Measurements from ENCODE around the gene GPR78. TPM values are rescaled to one million over a fixed set of nuclear protein-coding genes. Genes with fewer than 3 reads are reported as not detected.

Gene GPR78
- 0.05 TPM in 1 of 3 replicates, not detected in the others for polyA plus RNA-seq
- polyA plus RNA-seq (2011; ENCODE audit: low read depth), result not detected
- polyA plus RNA-seq (2011; cell fraction: cytosol; rRNA removed), result not detected in 2 replicates
- polyA plus RNA-seq (2011; cell fraction: nucleus; rRNA removed), result 0.17 and 0.20 TPM in 2 replicates
- 0.25 TPM in 1 of 2 replicates, not detected in the other for polyA plus RNA-seq (2012; ENCODE audit: low replicate concordance)
- 0.20 TPM in 1 of 3 replicates, not detected in the others for polyA minus RNA-seq
- polyA minus RNA-seq (2011; cell fraction: cytosol; rRNA and poly(A)+ RNA removed), result not detected
- polyA minus RNA-seq (2011; cell fraction: nucleus; rRNA and poly(A)+ RNA removed), result 0.31 and 1.4 TPM in 2 replicates

GRCh38 chr4:8580321-8581093, at the start of gene GPR78:
Gene GPR78 (plus strand): TSS chr4:8580392. CDS start chr4:8580983, 591 bp downstream.
- Histone ChIP-seq H3K9ac (ENCODE audit: control insufficient read depth, extremely low read depth, insufficient read depth, low read length) (no peak within 1 kb of the TSS), H3K4me2 (ENCODE audit: control insufficient read depth, extremely low read depth, insufficient read depth, low read depth, low read length) (no peak within 1 kb of the TSS), H3K79me2 (ENCODE audit: control insufficient read depth, insufficient read depth, low read length) (no peaks in the 10 kb centered on the region), H3K4me3 (ENCODE audit: control insufficient read depth in 2 of 3, extremely low read depth in 1 of 3, insufficient read depth in 2 of 3, low read depth in 1 of 3, low read length in 3 of 3) (no peak within 1 kb of the TSS), H3K27me3 (ENCODE audit: control insufficient read depth, extremely low read depth, insufficient read depth, low read length) (peaks cover 11% of the 10 kb centered on the region), H3K4me1 (ENCODE audit: control insufficient read depth, extremely low read depth, insufficient read depth, low read length) (no peaks in the 10 kb centered on the region), H3K9me3 (ENCODE audit: control insufficient read depth, low read depth, low read length) (no peaks in the 10 kb centered on the region), H3K36me3 (ENCODE audit: control insufficient read depth in 2 of 2, extremely low read depth in 1 of 2, insufficient read depth in 2 of 2, low read length in 2 of 2) (no peaks in the 10 kb centered on the region), H3K27ac (ENCODE audit: control insufficient read depth, insufficient read depth, low read length) (no peak within 1 kb of the TSS), H4K20me1 (ENCODE audit: control insufficient read depth, extremely low read depth, insufficient read depth, low read length) (no peaks in the 10 kb centered on the region), H2AFZ (ENCODE audit: control insufficient read depth, low read length) (no peak within 1 kb of the TSS), H3K9me1 (ENCODE audit: control insufficient read depth, extremely low read depth, insufficient read depth, low read length) (no peaks in the 10 kb centered on the region)
- dilution Hi-C loops (cut with MboI; ENCODE audit: extremely low pct_ligation_motif_present, low sequenced_read_pairs), result no loop called here
- TF ChIP-seq CTCF (optimal IDR thresholded peaks at IDR 0.05 in 1 of 3, IDR thresholded peaks at IDR 0.05 in 1 of 3, conservative IDR thresholded peaks at IDR 0.05 in 1 of 3; ENCODE audit: extremely low read depth in 1 of 3, insufficient read depth in 2 of 3, low read length in 3 of 3) (no peak), EZH2 (IDR thresholded peaks at IDR 0.05; ENCODE audit: low read length) (no peak)
- FAIRE-seq (no peak), DNase-seq (ENCODE audit: low read depth, low spot score) (no peak)

DNA sequence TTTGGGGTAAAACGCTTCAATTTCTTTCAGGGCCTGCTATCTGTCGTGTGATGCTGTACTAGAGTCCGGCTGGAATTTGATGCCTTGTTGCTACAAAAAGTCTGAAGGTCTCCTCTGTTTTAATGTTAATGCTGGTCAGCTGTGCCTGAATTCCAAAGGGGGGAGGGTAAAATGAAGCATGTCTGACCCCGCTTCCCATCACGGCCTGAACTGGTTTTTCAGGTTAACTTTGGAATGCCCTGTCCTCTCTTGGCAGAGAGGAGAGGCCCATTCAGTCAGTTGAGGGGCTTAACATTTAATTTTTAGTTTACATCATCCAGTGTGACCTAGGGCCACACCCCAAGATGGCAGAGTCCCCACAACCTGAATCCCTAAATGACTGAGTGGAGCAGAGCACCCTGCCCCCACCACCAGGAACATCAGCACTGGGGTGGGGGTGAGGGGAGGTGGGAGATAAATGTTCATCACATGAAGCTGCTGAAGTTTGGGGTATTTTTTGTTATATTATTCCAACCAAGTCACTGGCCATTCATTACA, 47.9 kb upstream of the GPR78 start:
- no peak overlapping the region for H3K27ac ChIP-seq (ENCODE audit: control insufficient read depth, insufficient read depth, low read length)
- TF ChIP-seq EZH2 (IDR thresholded peaks at IDR 0.05; ENCODE audit: low read length), result no peak
- TF ChIP-seq CTCF (optimal IDR thresholded peaks at IDR 0.05 in 1 of 3, IDR thresholded peaks at IDR 0.05 in 1 of 3, conservative IDR thresholded peaks at IDR 0.05 in 1 of 3; ENCODE audit: extremely low read depth in 1 of 3, insufficient read depth in 2 of 3, low read length in 3 of 3), result no peak

More for the DNA sequence above, 47.9 kb upstream of the GPR78 start:
- Histone ChIP-seq H3K36me3 (ENCODE audit: control insufficient read depth in 2 of 2, extremely low read depth in 1 of 2, insufficient read depth in 2 of 2, low read length in 2 of 2) (no peaks in the 10 kb centered on the region), H3K4me1 (ENCODE audit: control insufficient read depth, extremely low read depth, insufficient read depth, low read length) (peaks cover 18% of the 10 kb centered on the region), H2AFZ (ENCODE audit: control insufficient read depth, low read length) (no peak overlapping the region), H3K9me3 (ENCODE audit: control insufficient read depth, low read depth, low read length) (no peaks in the 10 kb centered on the region), H3K9me1 (ENCODE audit: control insufficient read depth, extremely low read depth, insufficient read depth, low read length) (no peaks in the 10 kb centered on the region), H3K27me3 (ENCODE audit: control insufficient read depth, extremely low read depth, insufficient read depth, low read length) (no peaks in the 10 kb centered on the region), H3K4me2 (ENCODE audit: control insufficient read depth, extremely low read depth, insufficient read depth, low read depth, low read length) (no peak overlapping the region), H3K4me3 (ENCODE audit: control insufficient read depth in 2 of 3, extremely low read depth in 1 of 3, insufficient read depth in 2 of 3, low read depth in 1 of 3, low read length in 3 of 3) (no peak overlapping the region), H3K79me2 (ENCODE audit: control insufficient read depth, insufficient read depth, low read length) (no peaks in the 10 kb centered on the region), H4K20me1 (ENCODE audit: control insufficient read depth, extremely low read depth, insufficient read depth, low read length) (no peaks in the 10 kb centered on the region), H3K9ac (ENCODE audit: control insufficient read depth, extremely low read depth, insufficient read depth, low read length) (no peak overlapping the region)
- FAIRE-seq (no peak), DNase-seq (ENCODE audit: low read depth, low spot score) (no peak)
- dilution Hi-C loops (cut with MboI; ENCODE audit: extremely low pct_ligation_motif_present, low sequenced_read_pairs), result no loop called here
